ENCODE results near the gene LIPG. TPM values are rescaled to one million over a fixed set of nuclear protein-coding genes. Genes with fewer than 3 reads are reported as not detected.

LIPG gene
- total RNA-seq, 1 experiment from 2014 or later = 6.1 TPM

DNA sequence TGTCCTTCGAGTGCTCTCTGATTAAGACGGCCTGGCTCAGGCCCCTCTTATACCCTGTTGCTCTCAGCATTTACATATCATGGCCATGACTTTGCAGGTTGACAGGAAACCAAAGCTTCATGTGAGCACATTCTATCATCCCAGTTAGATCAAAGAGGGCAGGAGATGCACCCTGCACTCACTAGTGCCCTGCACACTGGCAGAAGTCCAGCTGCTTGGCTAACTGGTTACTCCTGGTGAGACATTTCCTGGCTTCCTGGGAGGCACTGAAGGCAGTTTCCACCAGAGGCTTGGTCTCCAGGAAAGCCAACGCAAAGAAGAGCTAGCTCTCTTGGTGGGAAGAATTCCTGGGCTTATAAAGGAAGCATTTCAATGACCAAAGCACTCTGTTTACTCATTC, 66.3 kb downstream of the LIPG start:
- H2BK120ac ChIP-seq (ENCODE audit: low read depth, low read length, poor library complexity, severe bottlenecking) = no peak overlapping the region
- H3K9me3 Mint-ChIP-seq = no peaks in the 10 kb centered on the region; a peak in 1 of 5 replicates
- no peak overlapping the region for H4K5ac ChIP-seq (ENCODE audit: insufficient read length, low read depth, low read length)
- no peaks in the 10 kb centered on the region for H4K20me1 ChIP-seq (ENCODE audit: control insufficient read depth, insufficient read depth, insufficient read length)
- no peak overlapping the region for H3K4me3 Mint-ChIP-seq
- no peaks in the 10 kb centered on the region; a peak in 1 of 7 replicates for H3K36me3 Mint-ChIP-seq (ENCODE audit: insufficient read depth in 1 of 3, low read depth in 3 of 3)
- TF ChIP-seq, protein P1, sequence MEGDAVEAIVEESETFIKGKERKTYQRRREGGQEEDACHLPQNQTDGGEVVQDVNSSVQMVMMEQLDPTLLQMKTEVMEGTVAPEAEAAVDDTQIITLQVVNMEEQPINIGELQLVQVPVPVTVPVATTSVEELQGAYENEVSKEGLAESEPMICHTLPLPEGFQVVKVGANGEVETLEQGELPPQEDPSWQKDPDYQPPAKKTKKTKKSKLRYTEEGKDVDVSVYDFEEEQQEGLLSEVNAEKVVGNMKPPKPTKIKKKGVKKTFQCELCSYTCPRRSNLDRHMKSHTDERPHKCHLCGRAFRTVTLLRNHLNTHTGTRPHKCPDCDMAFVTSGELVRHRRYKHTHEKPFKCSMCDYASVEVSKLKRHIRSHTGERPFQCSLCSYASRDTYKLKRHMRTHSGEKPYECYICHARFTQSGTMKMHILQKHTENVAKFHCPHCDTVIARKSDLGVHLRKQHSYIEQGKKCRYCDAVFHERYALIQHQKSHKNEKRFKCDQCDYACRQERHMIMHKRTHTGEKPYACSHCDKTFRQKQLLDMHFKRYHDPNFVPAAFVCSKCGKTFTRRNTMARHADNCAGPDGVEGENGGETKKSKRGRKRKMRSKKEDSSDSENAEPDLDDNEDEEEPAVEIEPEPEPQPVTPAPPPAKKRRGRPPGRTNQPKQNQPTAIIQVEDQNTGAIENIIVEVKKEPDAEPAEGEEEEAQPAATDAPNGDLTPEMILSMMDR (conservative IDR thresholded peaks at IDR 0.05) = no peak
- H3K27ac Mint-ChIP-seq = no peak overlapping the region; a peak in 1 of 7 replicates
- H3K27me3 Mint-ChIP-seq (ENCODE audit: low read depth) = peaks cover 24% of the 10 kb centered on the region
- H3K9me3 ChIP-seq (ENCODE audit: control insufficient read depth, low read depth, low read length) = no peaks in the 10 kb centered on the region
- no peak overlapping the region for H3K23ac ChIP-seq (ENCODE audit: insufficient read length, low read depth, low read length)
- H3K14ac ChIP-seq (ENCODE audit: insufficient read depth, low read length) = no peak overlapping the region
- H3K27me3 ChIP-seq (ENCODE audit: insufficient read depth, low read length) = no peaks in the 10 kb centered on the region
- H2AK5ac ChIP-seq (ENCODE audit: insufficient read length, low read length) = no peak overlapping the region
- H3T11ph ChIP-seq (ENCODE audit: low read length) = no peak overlapping the region
- no peak overlapping the region for H2BK5ac ChIP-seq (ENCODE audit: insufficient read length, low read length)
- H3K79me2 ChIP-seq (ENCODE audit: insufficient read depth, low read length) = no peaks in the 10 kb centered on the region
- H3K4me1 Mint-ChIP-seq = peaks cover 10 to 11% of the 10 kb centered on the region in 2 experiments
- no peaks in the 10 kb centered on the region for H3K79me1 ChIP-seq (ENCODE audit: insufficient read depth, low read depth, low read length, poor library complexity, severe bottlenecking)
- H3K18ac ChIP-seq (ENCODE audit: insufficient read length, low read depth, low read length) = no peak overlapping the region
- no peak overlapping the region for H3K27ac ChIP-seq (ENCODE audit: insufficient read length, low read depth, low read length)
- H3K4me1 ChIP-seq (ENCODE audit: insufficient read depth, low read length) = no peaks in the 10 kb centered on the region
- H3K4ac ChIP-seq (ENCODE audit: low read depth, low read length) = no peak overlapping the region
- H2BK20ac ChIP-seq (ENCODE audit: low read depth, low read length, poor library complexity, severe bottlenecking) = no peak overlapping the region
- no peak overlapping the region for H3K56ac ChIP-seq (ENCODE audit: insufficient read length, low read depth, low read length)
- no peaks in the 10 kb centered on the region for H3K23me2 ChIP-seq (ENCODE audit: insufficient read length, low read depth, low read length, poor library complexity, severe bottlenecking)
- no peak overlapping the region for H2BK15ac ChIP-seq (ENCODE audit: low read depth, low read length)
- H4K91ac ChIP-seq (ENCODE audit: insufficient read length, low read depth, low read length) = no peak overlapping the region
- H4K8ac ChIP-seq (replicated peaks; ENCODE audit: insufficient read length, low read depth, low read length) = no peak overlapping the region
- DNase-seq = no peak
- WGBS (ENCODE audit: extremely low coverage, insufficient read length, low lambda C conversion rate) = no CpG with 5 or more reads among the region's 3 CpGs
- H2AFZ ChIP-seq (ENCODE audit: low read length) = no peak overlapping the region
- no peak overlapping the region for H3K4me2 ChIP-seq (ENCODE audit: insufficient read depth, insufficient read length, low read length)
- H2BK12ac ChIP-seq (ENCODE audit: insufficient read length, low read depth, low read length) = no peak overlapping the region
- H3K9ac ChIP-seq (ENCODE audit: extremely low read depth, insufficient read length, low read length) = no peak overlapping the region
